Uterus (tissue), 2 donors: Measurements from ENCODE around the gene PRKAR1B.

Experiments used
- POLR2A ChIP-seq, 2 donors: fragments of 450-650 bp; IDR thresholded peaks; one replicate each; pipeline ENCODE4 v1.6.1; 2016; ENCODE audit warnings: antibody characterized with exemption in 2 of 2, mild to moderate bottlenecking in 1 of 2, moderate library complexity in 1 of 2
- TF ChIP-seq, protein P1 (sequence below), 4 experiments: fragments of 200-600 bp in 2 of 4; fragments of 450-650 bp in 2 of 4; sonication (generic) in 2 of 4; IDR thresholded peaks; one replicate each; pipeline ENCODE4 v1.5.1; 2016 to 2019; ENCODE audit warnings: antibody characterized with exemption in 4 of 4, mild to moderate bottlenecking in 2 of 4, moderate library complexity in 1 of 4

DNA sequence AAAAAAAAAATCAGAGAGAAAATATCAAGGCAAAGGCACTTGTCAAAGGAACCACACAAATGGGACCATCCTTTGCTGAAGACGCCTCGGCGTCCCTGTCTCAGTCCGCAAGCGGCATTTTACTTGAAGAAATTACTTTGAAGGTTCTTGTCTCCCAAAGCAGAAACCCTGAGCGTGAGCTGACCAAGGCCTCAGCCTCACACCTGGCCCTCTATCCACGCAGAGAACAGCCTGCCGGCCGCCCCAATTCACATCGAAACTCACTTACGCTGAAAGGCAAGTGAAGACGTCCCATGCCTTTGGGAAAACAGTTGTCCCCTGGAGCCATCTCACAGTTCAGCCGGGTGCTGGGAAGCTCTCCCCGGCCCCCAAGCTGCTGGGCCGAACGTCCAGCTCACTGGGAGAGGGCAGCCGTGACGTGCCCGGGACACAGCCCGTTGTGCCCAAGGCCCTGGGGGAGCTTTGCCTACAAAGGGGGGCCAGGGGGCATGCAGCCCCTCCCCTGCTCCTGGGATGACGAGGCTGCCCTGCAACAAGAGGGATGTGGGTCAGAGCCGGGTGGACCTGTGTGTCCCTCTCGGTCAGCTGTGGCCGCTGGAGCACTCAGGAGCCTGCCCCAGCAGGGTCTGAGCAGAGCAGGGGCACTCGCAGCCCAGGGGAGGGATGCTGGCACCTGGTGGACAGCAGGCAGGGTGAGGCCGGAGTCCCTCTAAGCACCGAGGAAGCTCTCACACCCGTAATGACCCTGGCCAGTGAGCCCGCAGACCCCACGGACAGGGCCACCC lies 157.8 kb downstream of the PRKAR1B start:
- TF ChIP-seq, protein P1, sequence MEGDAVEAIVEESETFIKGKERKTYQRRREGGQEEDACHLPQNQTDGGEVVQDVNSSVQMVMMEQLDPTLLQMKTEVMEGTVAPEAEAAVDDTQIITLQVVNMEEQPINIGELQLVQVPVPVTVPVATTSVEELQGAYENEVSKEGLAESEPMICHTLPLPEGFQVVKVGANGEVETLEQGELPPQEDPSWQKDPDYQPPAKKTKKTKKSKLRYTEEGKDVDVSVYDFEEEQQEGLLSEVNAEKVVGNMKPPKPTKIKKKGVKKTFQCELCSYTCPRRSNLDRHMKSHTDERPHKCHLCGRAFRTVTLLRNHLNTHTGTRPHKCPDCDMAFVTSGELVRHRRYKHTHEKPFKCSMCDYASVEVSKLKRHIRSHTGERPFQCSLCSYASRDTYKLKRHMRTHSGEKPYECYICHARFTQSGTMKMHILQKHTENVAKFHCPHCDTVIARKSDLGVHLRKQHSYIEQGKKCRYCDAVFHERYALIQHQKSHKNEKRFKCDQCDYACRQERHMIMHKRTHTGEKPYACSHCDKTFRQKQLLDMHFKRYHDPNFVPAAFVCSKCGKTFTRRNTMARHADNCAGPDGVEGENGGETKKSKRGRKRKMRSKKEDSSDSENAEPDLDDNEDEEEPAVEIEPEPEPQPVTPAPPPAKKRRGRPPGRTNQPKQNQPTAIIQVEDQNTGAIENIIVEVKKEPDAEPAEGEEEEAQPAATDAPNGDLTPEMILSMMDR (IDR thresholded peaks at IDR 0.05) = no peak
- no peak for TF ChIP-seq POLR2A (IDR thresholded peaks at IDR 0.05)
